K562 (cell line): ENCODE measurements around the gene RPS19. TPM values are rescaled to one million over a fixed set of nuclear protein-coding genes. Genes with fewer than 3 reads are reported as not detected.

Experiments used
- ATAC-seq: fragments of 200-7000 bp; cut with Tn5 transposase; 3 replicates; pipeline ENCODE4 v1.9.1; 2020; ENCODE audit warnings: moderate library complexity
- Bru-seq: library from RNA; stranded (reverse); fragments of 400-500 nt; gene quantifications from one replicate; lab custom pipeline; 2021; lab: Mats Ljungman, UMichigan
- BruChase-seq, 2 experiments: library from RNA; stranded (reverse); fragments of 400-500 nt; gene quantifications; one replicate each; lab custom pipeline; 2021; lab: Mats Ljungman, UMichigan
- BruUV-seq: library from RNA; stranded (reverse); fragments of 400-500 nt; replicated peaks from 2 replicates; lab custom pipeline; 2021; lab: Mats Ljungman, UMichigan
- CTCF ChIA-PET: fragments of 300-600 bp; formaldehyde crosslinking; extraction: SDS; loops from one replicate; lab custom pipeline; 2021; ENCODE audit warnings: low intra/inter-chr PET ratio; lab: Yijun Ruan, JAX
- POLR2A ChIA-PET: fragments of 300-600, 350-650 bp; sonication (Branson Sonifier 250); formaldehyde crosslinking; extraction: SDS; loops from one replicate; lab custom pipeline; 2021; ENCODE audit warnings: antibody characterized with exemption, inconsistent platforms; lab: Yijun Ruan, JAX
- DNase-seq, 4 experiments: peaks; one replicate each; pipeline versions ENCODE4 v3.0.0 to v3.0.0-alpha.2; 2011 to 2018; ENCODE audit warnings: low spot score in 3 of 4, mixed read lengths in 3 of 4; ENCODE audit errors: extremely low read depth in 1 of 4
- FAIRE-seq: peaks from 2 replicates; lab custom pipeline; 2011; peaks lifted over from hg19 to GRCh38; lab: Jason Lieb, UNC
- H2AFZ ChIP-seq: 2 replicates; pipeline ENCODE4 v1.6.0; 2011; ENCODE audit warnings: low read depth, low read length, control low read depth, inconsistent platforms
- H3K27ac ChIP-seq: fragments of 200-600 bp; 3 replicates; pipeline ENCODE4 v1.8.0; 2011; ENCODE audit warnings: low read depth, mild to moderate bottlenecking, control low read depth, inconsistent platforms, low read length, moderate library complexity, mixed read lengths; ENCODE audit errors: extremely low read depth
- H3K27me3 ChIP-seq, 2 experiments: fragments of 300-600 bp in 1 of 2; 2 replicates in 1 of 2; 3 replicates in 1 of 2; pipeline versions ENCODE4 v1.6.0 to v1.8.0; 2011; ENCODE audit warnings: inconsistent platforms in 2 of 2, low read length in 2 of 2, mild to moderate bottlenecking in 1 of 2, mixed read lengths in 1 of 2, moderate library complexity in 1 of 2; ENCODE audit not compliant: control insufficient read depth in 2 of 2, insufficient read depth in 2 of 2
- H3K36me3 ChIP-seq: fragments of 300-600 bp; 3 replicates; pipeline ENCODE4 v1.8.0; 2011; ENCODE audit warnings: mild to moderate bottlenecking, low read length, inconsistent platforms; ENCODE audit not compliant: control insufficient read depth, insufficient read depth
- H3K4me1 ChIP-seq, 2 experiments: fragments of 200-600 bp in 1 of 2; replicated peaks in 1 of 2; 2 replicates in 1 of 2; 3 replicates in 1 of 2; pipeline versions ENCODE4 v1.5.1 to v1.8.0; 2011; ENCODE audit warnings: inconsistent platforms in 2 of 2, low read length in 2 of 2, mild to moderate bottlenecking in 1 of 2, mixed read lengths in 1 of 2, moderate library complexity in 1 of 2; ENCODE audit not compliant: control insufficient read depth in 2 of 2, insufficient read depth in 2 of 2
- H3K4me2 ChIP-seq: 2 replicates; pipeline ENCODE4 v1.6.1; 2011; ENCODE audit warnings: low read length, control low read depth, inconsistent platforms, mixed read lengths; ENCODE audit not compliant: insufficient read depth
- H3K4me3 ChIP-seq: fragments of 200-600 bp; sonication (generic), shearing (Covaris generic); 2 replicates; pipeline ENCODE4 v1.5.1; 2016; ENCODE audit warnings: control low read depth, inconsistent platforms
- H3K79me2 ChIP-seq: fragments of 200-600 bp; 3 replicates; pipeline ENCODE4 v1.8.0; 2011; ENCODE audit warnings: low read length, inconsistent platforms; ENCODE audit not compliant: control insufficient read depth, insufficient read depth
- H3K9ac ChIP-seq, 2 experiments: 2 replicates each; pipeline versions ENCODE4 v1.6.0 to v1.6.1; 2011; ENCODE audit warnings: low read depth in 2 of 2, low read length in 2 of 2, control low read depth in 1 of 2, inconsistent platforms in 1 of 2, mild to moderate bottlenecking in 1 of 2, mixed read lengths in 1 of 2; ENCODE audit not compliant: insufficient read depth in 1 of 2
- H3K9me1 ChIP-seq: one replicate; pipeline ENCODE4 v1.6.0; 2011; ENCODE audit warnings: inconsistent platforms, mild to moderate bottlenecking, low read length, moderate library complexity; ENCODE audit not compliant: control insufficient read depth, insufficient read depth
- H3K9me3 ChIP-seq: replicated peaks from 2 replicates; pipeline ENCODE4 v1.5.1; 2011; ENCODE audit warnings: low read depth, low read length, inconsistent platforms; ENCODE audit not compliant: control insufficient read depth, insufficient read depth
- H4K20me1 ChIP-seq: replicated peaks from 2 replicates; pipeline ENCODE4 v1.6.1; 2011; ENCODE audit warnings: low read length, inconsistent platforms, mixed read lengths; ENCODE audit not compliant: control insufficient read depth, insufficient read depth
- CEBPB ChIP-seq: fragments of 450-650 bp; IDR thresholded peaks from 2 replicates; pipeline ENCODE4 v1.6.1; 2016; ENCODE audit warnings: missing genetic modification characterization, missing compliant biosample characterization
- CHD2 ChIP-seq: IDR thresholded peaks from 2 replicates; pipeline ENCODE4 v1.6.1; 2011; ENCODE audit warnings: low read depth, low read length
- EP300 ChIP-seq: IDR thresholded peaks from 2 replicates; pipeline ENCODE4 v1.6.1; 2012; ENCODE audit warnings: low read length, improper control_type of control experiment
- FOXA3 ChIP-seq, 2 experiments: fragments of 450-650 bp in 1 of 2; sonication (generic) in 1 of 2; formaldehyde crosslinking; IDR thresholded peaks in 1 of 2; conservative IDR thresholded peaks in 1 of 2; 2 replicates each; pipeline versions ENCODE4 v1.4.0 to v1.8.0; 2020 to 2022; ENCODE audit warnings: mild to moderate bottlenecking in 2 of 2, missing genetic modification reagents in 1 of 2
- GABPA ChIP-seq: fragments of 200-800 bp; sonication (Bioruptor generic); conservative IDR thresholded peaks from 2 replicates; pipeline ENCODE4 v1.6.1; 2016; ENCODE audit warnings: low read depth, missing genetic modification characterization, missing compliant biosample characterization
- PKNOX1 ChIP-seq: fragments of 450-650 bp; IDR thresholded peaks from 2 replicates; pipeline ENCODE4 v1.6.1; 2016
- SNAPC5 ChIP-seq: fragments of 250-450 bp; sonication (Bioruptor Pico); IDR thresholded peaks from 2 replicates; pipeline ENCODE4 v1.8.0; 2021; ENCODE audit warnings: moderate library complexity, mild to moderate bottlenecking, inconsistent platforms
- SREBF2 ChIP-seq: sonication (generic); formaldehyde crosslinking; IDR thresholded peaks from 2 replicates; pipeline ENCODE4 v1.4.0; 2020; ENCODE audit warnings: mild to moderate bottlenecking, missing genetic modification reagents
- TAF9B ChIP-seq: fragments of 450-650 bp; IDR thresholded peaks from 2 replicates; pipeline ENCODE4 v1.6.1; 2018; ENCODE audit warnings: mild to moderate bottlenecking; ENCODE audit not compliant: partially characterized antibody
- THAP7 ChIP-seq: fragments of 250-450 bp; sonication (Bioruptor Pico); IDR thresholded peaks from 2 replicates; pipeline ENCODE4 v1.5.0; 2021
- ZNF3 ChIP-seq: fragments of 250-450 bp; sonication (Bioruptor Pico); IDR thresholded peaks from 2 replicates; pipeline ENCODE4 v1.5.0; 2021; ENCODE audit warnings: mild to moderate bottlenecking, moderate library complexity
- ZNF699 ChIP-seq: fragments of 250-450 bp; sonication (Bioruptor Pico); IDR thresholded peaks from 2 replicates; pipeline ENCODE4 v1.8.0; 2021; ENCODE audit warnings: mild to moderate bottlenecking, moderate library complexity; ENCODE audit not compliant: insufficient replicate concordance
- ZNF717 ChIP-seq: fragments of 250-450 bp; sonication (Bioruptor Pico); IDR thresholded peaks from 2 replicates; pipeline ENCODE4 v1.5.0; 2021
- WGBS: fragments of 100-300 bp; shearing (Covaris generic); methylation state at CpG from one replicate; pipeline ENCODE4 v1.1.6; 2016; ENCODE audit warnings: low coverage, mixed read lengths; ENCODE audit not compliant: insufficient coverage; ENCODE audit errors: missing lambda C conversion rate; 5-methylcytosine and 5-hydroxymethylcytosine counted together
- in situ Hi-C: fragments of 300-500 bp; cut with MboI; formaldehyde crosslinking; loops from 4 replicates; pipeline ENCODE4 v1.15.0; 2018; ENCODE audit warnings: inconsistent platforms, mixed read lengths
- intact Hi-C: fragments of 100-400 bp; cut with micrococcal nuclease; formaldehyde crosslinking; loops from 2 replicates; pipeline ENCODE4 v1.14.2; 2022
- long read RNA-seq, 3 experiments: library from polyadenylated mRNA in 2 of 3; library from RNA in 1 of 3; unstranded in 2 of 3; stranded (forward) in 1 of 3; transcript quantifications; one replicate each; pipeline ENCODE4 v2.0.0, GENCODE V29; 2019 to 2022
- polyA minus RNA-seq, 3 experiments: library from RNA; depleted of rRNA, polyadenylated mRNA; stranded (reverse); fragments of >200 nt; gene quantifications; 2 replicates each; pipeline ENCODE4 v1.2.3, GENCODE V29; 2011
- polyA plus RNA-seq, 8 experiments: library from polyadenylated mRNA; depleted of rRNA in 4 of 8; stranded (reverse) in 5 of 8; unstranded in 3 of 8; fragments of >200 nt; fragmentation: Nextera tagmentation in 2 of 8; fragmentation: Illumina TruSeq in 1 of 8; extraction: Ambion mirVana in 2 of 8; extraction: Trizol in 1 of 8; gene quantifications; 2 replicates each; pipeline versions ENCODE4 v1.2.1 to v1.2.3, GENCODE V29; 2011 to 2014; ENCODE audit warnings: inconsistent platforms in 1 of 8, missing spikeins in 1 of 8
- total RNA-seq, 7 experiments: library from RNA; depleted of rRNA in 6 of 7; stranded (reverse); fragments of >200 nt in 6 of 7; fragmentation: Illumina TruSeq in 2 of 7; extraction: Trizol in 2 of 7; gene quantifications; 2 replicates each; pipeline versions ENCODE4 v1.2.1 to v1.2.3, GENCODE V29; 2011 to 2021; ENCODE audit warnings: low replicate concordance in 1 of 7

RPS19 gene
- 206 and 366 TPM in 2 replicates for total RNA-seq (2011; cell fraction: chromatin; rRNA removed; ENCODE audit: low replicate concordance)
- 541 and 557 TPM in 2 replicates for total RNA-seq (2011; cell fraction: nucleolus; rRNA removed)
- 534 and 889 TPM in 2 replicates for total RNA-seq (2011; cell fraction: nucleoplasm; rRNA removed)
- total RNA-seq (2014; rRNA removed), result 2,281 and 2,654 TPM in 2 replicates
- total RNA-seq (2014; rRNA removed; fragmentation: Illumina TruSeq; extraction: Trizol), result 2,194 and 2,528 TPM in 2 replicates
- total RNA-seq (2015; rRNA removed; fragmentation: Illumina TruSeq; extraction: Trizol), result 2,976 and 3,114 TPM in 2 replicates
- 3,020 and 3,167 TPM in 2 replicates for total RNA-seq (2021)
- polyA plus RNA-seq (2011; rRNA removed), result 1,964 and 2,381 TPM in 2 replicates
- polyA plus RNA-seq (2011; cell fraction: cytosol; rRNA removed), result 4,557 and 6,735 TPM in 2 replicates
- polyA plus RNA-seq (2011; cell fraction: nucleus; rRNA removed), result 550 and 673 TPM in 2 replicates
- polyA plus RNA-seq (2012), result 3,411 and 3,853 TPM in 2 replicates
- 2,057 and 2,080 TPM in 2 replicates for polyA plus RNA-seq (2014; fragmentation: Illumina TruSeq; extraction: Trizol)
- polyA plus RNA-seq (2014; fragmentation: Nextera tagmentation; extraction: Ambion mirVana), result 1,000 to 10,000 TPM; 3,130 to 3,408 TPM
- polyA plus RNA-seq (2014; rRNA removed), result 1,986 and 2,747 TPM in 2 replicates
- polyA minus RNA-seq (2011; rRNA and poly(A)+ RNA removed), result 324 and 393 TPM in 2 replicates
- 1,276 and 1,752 TPM in 2 replicates for polyA minus RNA-seq (2011; cell fraction: cytosol; rRNA and poly(A)+ RNA removed)
- 176 and 348 TPM in 2 replicates for polyA minus RNA-seq (2011; cell fraction: nucleus; rRNA and poly(A)+ RNA removed)
- percentile 99 among the genes with signal in this experiment for Bru-seq, nascent RNA
- percentile 99 among the genes with signal in this experiment for BruChase-seq, experiment 1, labeled RNA remaining after a 2-hour chase
- BruChase-seq, experiment 2, labeled RNA remaining after a 6-hour chase, result percentile 98 among the genes with signal in this experiment
- long read RNA-seq, experiment 1, transcript RPS19-202 (6 exons, 526 nt), result minor isoform, 15 of 3,794 reads
- long read RNA-seq, experiment 1, transcript RPS19-206 (6 exons, 2,359 nt), result major isoform, 3,259 of 3,794 reads
- long read RNA-seq, experiment 1, transcript RPS19-207 (6 exons, 668 nt), result minor isoform, 25 of 3,794 reads
- long read RNA-seq, experiment 1, partial matches to known transcripts, result 379 of 3,794 reads
- long read RNA-seq, experiment 1, other reads (novel, unspliced or antisense), result 116 of 3,794 reads
- long read RNA-seq, experiment 2, transcript RPS19-202 (6 exons, 526 nt), result minor isoform, 5 of 3,131 reads
- long read RNA-seq, experiment 2, transcript RPS19-206 (6 exons, 2,359 nt), result major isoform, 1,877 of 3,131 reads
- long read RNA-seq, experiment 2, transcript RPS19-207 (6 exons, 668 nt), result minor isoform, 22 of 3,131 reads
- long read RNA-seq, experiment 2, partial matches to known transcripts, result 1,159 of 3,131 reads
- long read RNA-seq, experiment 2, other reads (novel, unspliced or antisense), result 65 of 3,131 reads
- long read RNA-seq, experiment 3, transcript RPS19-207 (6 exons, 668 nt), result minor isoform, 20 of 4,649 reads
- long read RNA-seq, experiment 3, transcript RPS19-206 (6 exons, 2,359 nt), result major isoform, 4,131 of 4,649 reads
- long read RNA-seq, experiment 3, partial matches to known transcripts, result 479 of 4,649 reads
- long read RNA-seq, experiment 3, other reads (novel, unspliced or antisense), result 15 of 4,649 reads

GRCh38 chr19:41859618-41860418 is at the start of gene RPS19:
Gene RPS19 (plus strand): TSS chr19:41860255. CDS start chr19:41860775, 520 bp downstream.
- H3K36me3 ChIP-seq, result peaks cover 44% of the 10 kb centered on the region
- in situ Hi-C loops, result no loop called here
- no peaks in the 10 kb centered on the region for H3K27me3 ChIP-seq
- H3K4me3 ChIP-seq, result peak within 1 kb of the TSS; percentile 93
- ATAC-seq, result peak; percentile 93
- H3K9me3 ChIP-seq, result no peaks in the 10 kb centered on the region
- H3K79me2 ChIP-seq, result peaks cover 50% of the 10 kb centered on the region
- peak within 1 kb of the TSS; percentile 97 to 100 for H3K9ac ChIP-seq
- BruUV-seq, result TSS peak; percentile 84
- H3K9me1 ChIP-seq, result peaks cover 5% of the 10 kb centered on the region
- under 1% methylated on average over 70 of the region's 76 CpGs for WGBS
- H2AFZ ChIP-seq, result peak within 1 kb of the TSS; percentile 97
- peaks cover 27% of the 10 kb centered on the region for H4K20me1 ChIP-seq
- intact Hi-C loops, result loop anchor here (2.0 kb wide), 1 partner anchor 17 kb away; no protein-coding TSS in a partner anchor
- CTCF ChIA-PET, result interaction anchor here (1.1 to 1.7 kb wide), 2 partner anchors 98 to 164 kb away, joined by 3 to 10 read pairs; partner anchors contain the start of gene RABAC1
- peak within 1 kb of the TSS; percentile 95 for H3K4me2 ChIP-seq
- H3K4me1 ChIP-seq, result peaks cover 25 to 30% of the 10 kb centered on the region in 2 experiments
- H3K27ac ChIP-seq, result peak within 1 kb of the TSS; percentile 99
- POLR2A ChIA-PET, result interaction anchor here (0.6 to 3.1 kb wide), 25 partner anchors 8 to 382 kb away, joined by 3 to 54 read pairs (median 4); partner anchors contain the start of genes DMRTC2, LYPD4 and RABAC1
- FAIRE-seq, result peak; percentile 98
- DNase-seq, result peak; percentile 93 to 99 (median 95)
- peak; percentile 40 for TF ChIP-seq EP300
- TF ChIP-seq GABPA (tag), result peak; percentile 98
- TF ChIP-seq SNAPC5, result no peak
- TF ChIP-seq CEBPB (tag), result no peak
- TF ChIP-seq SREBF2 (CRISPR knock-in tag), result no peak
- no peak for TF ChIP-seq ZNF717 (CRISPR knock-in tag)
- TF ChIP-seq ZNF3 (CRISPR knock-in tag), result no peak
- TF ChIP-seq TAF9B, result peak; percentile 84
- TF ChIP-seq ZNF699 (CRISPR knock-in tag), result no peak
- TF ChIP-seq PKNOX1, result peak; percentile 89
- no peak; a peak in 1 of 4 replicates for TF ChIP-seq FOXA3 (CRISPR knock-in tag; conservative IDR thresholded peaks at IDR 0.05 in 1 of 2, IDR thresholded peaks at IDR 0.05 in 1 of 2)
- TF ChIP-seq CHD2, result peak; percentile 99
- no peak for TF ChIP-seq THAP7 (CRISPR knock-in tag)
